Neural cell (in vitro differentiated cells): ENCODE data around the gene AP1M1. TPM values are rescaled to one million over a fixed set of nuclear protein-coding genes. Genes with fewer than 3 reads are reported as not detected.

Experiments used
- H2AFZ ChIP-seq: fragments of 200-600, 300-800 bp; sonication (generic), shearing (Covaris generic); 2 replicates; pipeline ENCODE4 v1.6.0; 2014; ENCODE audit warnings: low read depth, mild to moderate bottlenecking, antibody characterized with exemption, low read length, moderate library complexity
- H3F3A ChIP-seq: fragments of 200-600 bp; shearing (Covaris generic); 2 replicates; pipeline ENCODE4 v1.6.1; 2016; ENCODE audit warnings: mild to moderate bottlenecking, moderate library complexity, mixed read lengths, antibody characterized with exemption, low read length; ENCODE audit not compliant: insufficient read depth, poor library complexity, severe bottlenecking
- H3K27ac ChIP-seq: fragments of 200-600, 300-800 bp; sonication (generic), shearing (Covaris generic); 2 replicates; pipeline ENCODE4 v1.5.1; 2014; ENCODE audit warnings: mild to moderate bottlenecking, low read length, moderate library complexity
- H3K27me3 ChIP-seq: fragments of 300-800, 200-600 bp; sonication (generic), shearing (Covaris generic); 2 replicates; pipeline ENCODE4 v1.6.0; 2014; ENCODE audit warnings: mild to moderate bottlenecking, low read depth, low read length, moderate library complexity; ENCODE audit not compliant: insufficient read depth
- H3K36me3 ChIP-seq: fragments of 300-800, 200-600 bp; sonication (generic), shearing (Covaris generic); 2 replicates; pipeline ENCODE4 v1.5.1; 2014; ENCODE audit warnings: mild to moderate bottlenecking, antibody characterized with exemption, low read length, moderate library complexity; ENCODE audit not compliant: insufficient read depth
- H3K4me2 ChIP-seq: fragments of 300-800, 200-600 bp; sonication (generic), shearing (Covaris generic); 2 replicates; pipeline ENCODE4 v1.6.0; 2014; ENCODE audit warnings: mild to moderate bottlenecking, low read length
- H3K4me3 ChIP-seq: fragments of 300-800, 200-600 bp; sonication (generic), shearing (Covaris generic); 2 replicates; pipeline ENCODE4 v1.5.1; 2014; ENCODE audit warnings: mild to moderate bottlenecking, low read length, moderate library complexity
- H3K79me2 ChIP-seq: fragments of 200-600 bp; shearing (Covaris generic); replicated peaks from 2 replicates; pipeline ENCODE4 v1.6.0; 2014; ENCODE audit warnings: mild to moderate bottlenecking, low read length, moderate library complexity; ENCODE audit not compliant: insufficient read depth
- H3K9ac ChIP-seq: fragments of 300-800, 200-600 bp; sonication (generic), shearing (Covaris generic); 2 replicates; pipeline ENCODE4 v1.6.1; 2016; ENCODE audit warnings: mild to moderate bottlenecking, low read length, mixed read lengths
- H3K9me2 ChIP-seq: fragments of 200-600 bp; shearing (Covaris generic); 2 replicates; pipeline ENCODE4 v1.6.1; 2016; ENCODE audit warnings: mild to moderate bottlenecking, low read length, mixed read lengths; ENCODE audit not compliant: insufficient read depth
- H3K9me3 ChIP-seq: fragments of 200-600, 300-800 bp; sonication (generic), shearing (Covaris generic); 2 replicates; pipeline ENCODE4 v1.6.1; 2016; ENCODE audit warnings: mild to moderate bottlenecking, mixed run types, low read length, moderate library complexity, mixed read lengths
- H4K20me1 ChIP-seq: fragments of 200-600 bp; shearing (Covaris generic); 2 replicates; pipeline ENCODE4 v1.6.1; 2016; ENCODE audit warnings: mild to moderate bottlenecking, mixed run types; ENCODE audit not compliant: insufficient read depth
- EP300 ChIP-seq: fragments of 450-650 bp; conservative IDR thresholded peaks from 2 replicates; pipeline ENCODE4 v1.6.1; 2014; ENCODE audit warnings: antibody characterized with exemption, mild to moderate bottlenecking, moderate library complexity; ENCODE audit not compliant: poor library complexity, severe bottlenecking
- EZH2 ChIP-seq: fragments of 200-600, 300-800 bp; shearing (Covaris generic), sonication (generic); IDR thresholded peaks from 2 replicates; pipeline ENCODE4 v1.6.1; 2014; ENCODE audit warnings: antibody characterized with exemption, low read length, borderline replicate concordance, mild to moderate bottlenecking; ENCODE audit not compliant: insufficient read depth, poor library complexity, severe bottlenecking
- MXI1 ChIP-seq: fragments of 450-650 bp; conservative IDR thresholded peaks from 2 replicates; pipeline ENCODE4 v1.6.1; 2014; ENCODE audit warnings: antibody characterized with exemption, mild to moderate bottlenecking; ENCODE audit not compliant: poor library complexity, severe bottlenecking
- POLR2AphosphoS5 ChIP-seq: IDR thresholded peaks from 2 replicates; pipeline ENCODE4 v1.6.1; 2012
- RAD21 ChIP-seq: fragments of 450-650 bp; conservative IDR thresholded peaks from 2 replicates; pipeline ENCODE4 v1.6.1; 2014; ENCODE audit warnings: antibody characterized with exemption, mild to moderate bottlenecking, moderate library complexity
- REST ChIP-seq: IDR thresholded peaks from 2 replicates; pipeline ENCODE4 v1.6.1; 2012; ENCODE audit warnings: borderline replicate concordance
- SMC3 ChIP-seq: fragments of 450-650 bp; conservative IDR thresholded peaks from 2 replicates; pipeline ENCODE4 v1.6.1; 2014; ENCODE audit warnings: antibody characterized with exemption, mild to moderate bottlenecking, moderate library complexity; ENCODE audit not compliant: poor library complexity
- TAF1 ChIP-seq: IDR thresholded peaks from 2 replicates; pipeline ENCODE4 v1.6.1; 2012; ENCODE audit warnings: low read depth
- polyA plus RNA-seq: library from polyadenylated mRNA; depleted of rRNA; stranded (reverse); fragments of >200 nt; gene quantifications from 2 replicates; pipeline ENCODE4 v1.2.3, GENCODE V29; 2014
- TF ChIP-seq, protein P1 (sequence below): fragments of 450-650 bp; IDR thresholded peaks from 2 replicates; pipeline ENCODE4 v1.5.1; 2014; ENCODE audit warnings: antibody characterized with exemption, mild to moderate bottlenecking, moderate library complexity; ENCODE audit not compliant: poor library complexity, severe bottlenecking

AP1M1 gene
- polyA plus RNA-seq, 1 donor from 2014 or later: 81.4 TPM

GRCh38 chr19:16166417-16166816, 31.3 kb upstream of the AP1M1 start:
- Histone ChIP-seq H2AFZ (no peak overlapping the region), H3K27ac (no peak overlapping the region), H3F3A (no peaks in the 10 kb centered on the region), H3K4me2 (no peak overlapping the region), H3K27me3 (no peaks in the 10 kb centered on the region), H3K36me3 (no peaks in the 10 kb centered on the region), H3K9me3 (no peaks in the 10 kb centered on the region), H3K4me3 (no peak overlapping the region), H3K9ac (no peak overlapping the region), H3K79me2 (no peaks in the 10 kb centered on the region), H4K20me1 (no peaks in the 10 kb centered on the region), H3K9me2 (no peaks in the 10 kb centered on the region)
- TF ChIP-seq SMC3 (no peak), RAD21 (no peak), POLR2AphosphoS5 (no peak)

DNA sequence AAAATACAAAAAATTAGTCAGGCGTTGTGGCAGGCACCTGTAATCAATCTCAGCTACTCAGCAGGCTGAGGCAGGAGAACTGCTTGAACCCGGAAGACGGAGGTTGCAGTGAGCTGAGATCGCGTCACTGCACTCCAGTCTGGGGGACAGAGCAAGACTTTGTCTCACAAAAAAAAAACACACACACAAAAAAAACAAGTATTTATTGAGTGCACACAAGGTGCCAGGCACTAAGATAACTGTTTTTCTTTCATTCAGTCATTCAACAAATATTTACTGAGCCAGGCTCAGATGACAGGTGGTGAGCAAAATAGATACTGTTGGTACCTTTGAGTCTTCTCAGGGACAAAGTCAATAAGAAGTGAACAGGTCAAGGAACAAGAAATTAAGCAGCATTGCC, 30.7 kb upstream of the AP1M1 start:
- Histone ChIP-seq H3K9ac (no peak overlapping the region), H3K4me3 (no peak overlapping the region), H3K36me3 (no peaks in the 10 kb centered on the region), H2AFZ (no peak overlapping the region), H3K9me2 (no peaks in the 10 kb centered on the region), H3K9me3 (no peaks in the 10 kb centered on the region), H3K27me3 (no peaks in the 10 kb centered on the region), H3F3A (no peaks in the 10 kb centered on the region), H3K79me2 (no peaks in the 10 kb centered on the region), H4K20me1 (no peaks in the 10 kb centered on the region), H3K4me2 (no peak overlapping the region), H3K27ac (no peak overlapping the region)
- TF ChIP-seq EZH2 (no peak), RAD21 (no peak), POLR2AphosphoS5 (no peak), SMC3 (no peak), MXI1 (no peak), REST (no peak), TAF1 (no peak), EP300 (no peak)
- TF ChIP-seq, protein P1, sequence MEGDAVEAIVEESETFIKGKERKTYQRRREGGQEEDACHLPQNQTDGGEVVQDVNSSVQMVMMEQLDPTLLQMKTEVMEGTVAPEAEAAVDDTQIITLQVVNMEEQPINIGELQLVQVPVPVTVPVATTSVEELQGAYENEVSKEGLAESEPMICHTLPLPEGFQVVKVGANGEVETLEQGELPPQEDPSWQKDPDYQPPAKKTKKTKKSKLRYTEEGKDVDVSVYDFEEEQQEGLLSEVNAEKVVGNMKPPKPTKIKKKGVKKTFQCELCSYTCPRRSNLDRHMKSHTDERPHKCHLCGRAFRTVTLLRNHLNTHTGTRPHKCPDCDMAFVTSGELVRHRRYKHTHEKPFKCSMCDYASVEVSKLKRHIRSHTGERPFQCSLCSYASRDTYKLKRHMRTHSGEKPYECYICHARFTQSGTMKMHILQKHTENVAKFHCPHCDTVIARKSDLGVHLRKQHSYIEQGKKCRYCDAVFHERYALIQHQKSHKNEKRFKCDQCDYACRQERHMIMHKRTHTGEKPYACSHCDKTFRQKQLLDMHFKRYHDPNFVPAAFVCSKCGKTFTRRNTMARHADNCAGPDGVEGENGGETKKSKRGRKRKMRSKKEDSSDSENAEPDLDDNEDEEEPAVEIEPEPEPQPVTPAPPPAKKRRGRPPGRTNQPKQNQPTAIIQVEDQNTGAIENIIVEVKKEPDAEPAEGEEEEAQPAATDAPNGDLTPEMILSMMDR: no peak
